Activated CD8-positive, alpha-beta memory T cell treated with anti-CD3 and anti-CD28 coated beads, Interleukin-2, amount 50 U/mL, for 48 hours (primary cell): ENCODE measurements around the gene DNAJC4.

ENCODE experiments used
- DNase-seq: peaks from one replicate; pipeline ENCODE4 v3.0.0-alpha.2; 2020

Gene DNAJC4

DNA sequence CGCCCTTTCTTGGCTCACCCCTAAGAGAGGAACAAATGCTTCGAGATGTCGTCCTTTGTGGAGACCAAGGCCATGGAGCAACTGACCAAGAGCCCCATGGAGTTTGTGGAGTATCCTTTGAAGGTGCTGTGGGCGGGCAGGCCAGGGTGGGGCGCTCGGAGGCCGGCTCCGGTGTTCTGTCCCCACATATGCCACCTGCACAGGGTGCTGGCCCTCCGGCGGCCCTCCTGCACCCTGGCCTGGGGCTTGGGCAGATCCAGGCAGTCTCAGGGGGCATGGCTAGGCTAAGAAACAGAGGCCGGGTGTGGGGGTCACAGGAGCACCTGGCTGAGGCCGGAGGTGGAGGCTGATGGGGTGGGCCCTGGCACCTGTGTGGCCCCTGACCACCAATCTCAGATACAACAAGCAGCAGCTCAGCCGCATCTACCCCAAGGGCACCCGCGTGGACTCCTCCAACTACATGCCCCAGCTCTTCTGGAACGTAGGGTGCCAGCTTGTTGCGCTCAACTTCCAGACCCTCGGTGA is 31.3 kb downstream of the DNAJC4 start:
- DNase-seq, result no peak

DNA sequence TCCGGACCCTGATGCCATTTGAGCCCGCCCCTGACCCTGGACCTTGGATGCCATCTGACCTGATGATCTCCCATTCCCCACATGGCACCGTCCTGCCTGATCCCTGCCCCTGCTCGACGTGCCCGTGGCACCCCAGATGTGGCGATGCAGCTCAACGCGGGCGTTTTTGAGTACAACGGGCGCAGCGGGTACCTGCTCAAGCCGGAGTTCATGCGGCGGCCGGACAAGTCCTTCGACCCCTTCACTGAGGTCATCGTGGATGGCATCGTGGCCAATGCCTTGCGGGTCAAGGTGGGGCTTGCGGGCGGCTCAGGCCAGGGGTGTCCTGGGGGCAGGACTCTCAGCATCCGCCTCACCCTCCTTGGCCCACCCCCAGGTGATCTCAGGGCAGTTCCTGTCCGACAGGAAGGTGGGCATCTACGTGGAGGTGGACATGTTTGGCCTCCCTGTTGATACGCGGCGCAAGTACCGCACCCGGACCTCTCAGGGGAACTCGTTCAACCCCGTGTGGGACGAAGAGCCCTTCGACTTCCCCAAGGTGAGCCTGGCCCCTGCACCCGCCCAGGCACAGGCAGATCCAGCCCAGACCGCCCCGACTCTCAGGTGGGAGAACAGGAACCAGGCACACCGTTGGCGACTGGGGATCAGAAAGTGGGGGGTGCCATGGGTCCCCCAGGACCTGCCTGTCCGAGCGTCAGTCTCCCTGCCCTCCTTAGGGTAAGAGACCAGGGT is 32.1 kb downstream of the DNAJC4 start:
- DNase-seq, result no peak

DNA sequence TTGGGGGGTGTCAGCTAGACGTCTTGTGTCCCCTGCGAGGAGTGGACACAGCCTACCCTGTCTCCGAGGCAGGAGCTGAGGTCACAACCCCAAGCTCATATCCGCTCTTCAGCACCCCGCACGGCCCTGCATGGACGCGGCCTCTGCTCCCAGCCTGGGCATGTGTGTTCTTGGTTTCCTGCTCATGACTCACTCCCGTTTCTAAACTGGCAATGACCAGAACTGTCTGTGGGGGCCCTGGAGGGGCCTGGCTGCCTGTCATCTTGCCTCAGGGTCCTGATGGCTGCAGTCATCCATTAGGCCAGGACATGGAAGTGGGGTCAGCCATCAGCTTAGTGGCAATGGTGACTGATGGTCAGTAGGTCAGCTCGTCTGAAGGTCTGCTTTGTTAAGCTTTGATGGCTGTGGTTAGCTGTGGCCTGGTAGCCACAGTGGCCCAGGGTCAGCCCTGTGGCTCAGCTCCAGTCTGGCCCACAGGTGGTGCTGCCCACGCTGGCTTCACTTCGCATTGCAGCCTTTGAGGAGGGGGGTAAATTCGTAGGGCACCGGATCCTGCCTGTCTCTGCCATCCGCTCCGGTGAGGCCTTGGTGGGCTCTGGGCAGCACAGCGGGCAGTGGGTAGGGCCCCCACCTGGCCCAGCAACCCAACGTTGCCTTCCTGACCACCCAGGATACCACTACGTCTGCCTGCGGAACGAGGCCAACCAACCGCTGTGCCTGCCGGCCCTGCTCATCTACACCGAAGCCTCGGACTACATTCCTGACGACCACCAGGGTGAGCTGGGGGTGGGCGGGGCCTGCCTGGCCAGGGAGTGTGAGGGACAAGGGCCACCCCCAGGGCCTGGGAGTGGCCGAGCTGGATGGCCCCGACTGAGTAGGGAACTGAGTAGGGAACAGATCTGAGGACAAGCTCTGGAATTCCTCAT is 32.9 kb downstream of the DNAJC4 start:
- no peak for DNase-seq

DNA sequence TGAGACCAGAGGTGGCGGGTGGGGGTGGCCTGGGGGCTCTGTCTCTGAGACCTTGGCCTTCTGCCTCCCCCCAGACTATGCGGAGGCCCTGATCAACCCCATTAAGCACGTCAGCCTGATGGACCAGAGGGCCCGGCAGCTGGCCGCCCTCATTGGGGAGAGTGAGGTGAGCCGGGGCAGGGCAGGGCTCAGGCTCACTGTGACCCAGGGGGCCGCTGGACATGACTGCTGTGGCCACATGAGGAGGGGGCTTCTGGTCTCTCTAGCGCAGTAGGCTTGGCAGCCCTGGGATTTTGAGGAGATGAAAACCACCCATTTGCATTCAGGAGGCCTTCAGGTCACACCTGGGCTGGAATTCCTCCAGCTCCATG is 33.6 kb downstream of the DNAJC4 start:
- DNase-seq, result no peak

DNA sequence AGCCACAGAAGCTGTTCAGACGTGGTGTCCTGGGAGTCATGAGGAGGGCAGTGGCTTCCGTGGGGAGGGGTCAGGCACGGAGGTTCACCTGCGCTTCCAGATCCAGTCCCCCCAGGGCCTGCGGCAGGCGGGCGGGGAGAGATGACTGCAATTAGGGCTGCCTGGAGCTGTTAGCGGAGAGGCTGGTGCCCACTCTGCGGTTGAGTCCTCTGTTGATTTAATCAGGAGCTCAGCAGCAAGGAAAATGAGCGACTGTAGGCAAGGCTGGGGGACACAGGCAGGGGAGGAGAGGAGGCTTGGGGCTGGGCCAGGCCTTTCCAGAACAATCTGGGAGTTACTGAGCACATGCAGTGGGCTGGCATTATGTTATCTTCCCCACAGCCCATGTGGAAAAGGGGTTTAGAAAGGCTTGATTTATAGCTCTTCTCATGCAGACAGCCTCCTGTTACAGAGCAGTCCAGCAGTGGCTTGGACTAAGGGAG is 34.1 kb downstream of the DNAJC4 start:
- DNase-seq, result no peak

DNA sequence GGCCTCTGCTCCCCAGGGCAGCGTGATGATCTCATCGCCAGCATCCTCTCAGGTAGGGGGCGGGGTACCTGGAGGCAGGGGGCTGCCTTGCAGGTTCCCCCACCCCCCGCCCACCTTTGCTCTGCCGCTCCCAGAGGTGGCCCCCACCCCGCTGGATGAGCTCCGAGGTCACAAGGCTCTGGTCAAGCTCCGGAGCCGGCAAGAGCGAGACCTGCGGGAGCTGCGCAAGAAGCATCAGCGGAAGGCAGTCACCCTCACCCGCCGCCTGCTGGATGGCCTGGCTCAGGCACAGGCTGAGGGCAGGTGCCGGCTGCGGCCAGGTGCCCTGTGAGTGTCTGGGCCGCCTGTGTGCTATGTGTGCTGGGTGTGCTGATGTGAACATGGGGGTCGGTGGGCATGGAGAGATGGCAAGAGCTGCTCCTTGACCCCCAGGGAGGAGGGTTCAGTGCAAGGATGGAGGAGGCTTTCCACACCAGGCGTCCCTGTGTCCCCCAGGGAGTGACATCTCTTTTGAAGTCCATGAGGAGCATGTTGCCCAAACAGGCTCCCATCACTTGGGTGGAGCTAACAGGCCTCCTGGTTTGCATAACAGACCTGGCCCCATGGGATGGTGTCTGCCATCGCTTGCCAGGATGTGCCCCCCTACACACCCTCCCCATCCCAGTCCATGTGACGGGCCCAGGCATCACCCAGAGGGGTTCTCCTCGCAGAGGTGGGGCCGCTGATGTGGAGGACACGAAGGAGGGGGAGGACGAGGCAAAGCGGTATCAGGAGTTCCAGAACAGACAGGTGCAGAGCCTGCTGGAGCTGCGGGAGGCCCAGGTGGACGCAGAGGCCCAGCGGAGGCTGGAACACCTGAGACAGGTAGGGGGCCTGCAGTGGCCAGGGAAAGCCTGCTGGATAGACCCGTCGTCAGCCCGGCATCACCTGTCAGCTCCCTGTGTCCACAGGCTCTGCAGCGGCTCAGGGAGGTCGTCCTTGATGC is 35.1 kb downstream of the DNAJC4 start:
- DNase-seq, result no peak

DNA sequence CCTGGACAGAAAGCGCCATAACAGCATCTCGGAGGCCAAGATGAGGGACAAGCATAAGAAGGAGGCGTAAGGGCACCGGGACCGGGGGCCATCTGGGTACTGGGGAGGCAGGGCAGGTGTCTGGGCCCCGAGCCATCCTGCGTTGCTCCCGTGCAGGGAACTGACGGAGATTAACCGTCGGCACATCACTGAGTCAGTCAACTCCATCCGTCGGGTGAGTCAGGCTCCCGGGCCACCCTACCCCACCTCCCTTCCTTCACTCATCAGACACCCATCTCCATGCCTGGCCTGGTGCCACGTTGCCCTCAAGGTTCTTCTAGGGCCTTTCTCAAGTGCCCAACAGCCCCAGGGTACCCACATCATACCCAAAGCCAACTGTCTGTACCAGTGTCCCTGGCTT is 36.0 kb downstream of the DNAJC4 start:
- DNase-seq, result no peak

DNA sequence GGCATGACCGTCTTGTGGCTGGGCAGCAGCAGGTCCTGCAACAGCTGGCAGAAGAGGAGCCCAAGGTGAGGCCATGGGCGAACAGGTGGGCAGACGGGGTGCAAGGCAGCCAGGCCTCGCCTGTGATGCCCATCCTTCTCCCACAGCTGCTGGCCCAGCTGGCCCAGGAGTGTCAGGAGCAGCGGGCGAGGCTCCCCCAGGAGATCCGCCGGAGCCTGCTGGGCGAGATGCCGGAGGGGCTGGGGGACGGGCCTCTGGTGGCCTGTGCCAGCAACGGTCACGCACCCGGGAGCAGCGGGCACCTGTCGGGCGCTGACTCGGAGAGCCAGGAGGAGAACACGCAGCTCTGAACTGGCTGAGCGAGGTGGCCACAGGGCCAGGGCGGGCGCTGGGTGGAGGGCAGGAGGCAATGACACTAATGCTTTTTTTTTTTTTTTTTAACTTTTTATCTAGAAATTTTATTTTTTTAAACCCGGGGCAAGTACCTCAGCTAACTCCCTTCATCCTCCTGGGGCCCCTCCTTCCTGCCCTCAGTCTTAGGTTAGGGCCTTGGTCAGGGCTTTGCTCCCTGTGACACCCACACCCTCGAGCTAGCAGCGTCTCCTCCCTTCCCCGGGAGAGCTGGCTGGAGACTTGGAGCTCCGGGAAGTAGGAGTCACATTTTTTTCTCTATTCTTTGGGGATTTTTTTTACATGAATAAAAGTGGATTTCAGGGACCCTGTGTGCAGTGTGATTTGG is 37.0 kb downstream of the DNAJC4 start:
- no peak for DNase-seq

DNA sequence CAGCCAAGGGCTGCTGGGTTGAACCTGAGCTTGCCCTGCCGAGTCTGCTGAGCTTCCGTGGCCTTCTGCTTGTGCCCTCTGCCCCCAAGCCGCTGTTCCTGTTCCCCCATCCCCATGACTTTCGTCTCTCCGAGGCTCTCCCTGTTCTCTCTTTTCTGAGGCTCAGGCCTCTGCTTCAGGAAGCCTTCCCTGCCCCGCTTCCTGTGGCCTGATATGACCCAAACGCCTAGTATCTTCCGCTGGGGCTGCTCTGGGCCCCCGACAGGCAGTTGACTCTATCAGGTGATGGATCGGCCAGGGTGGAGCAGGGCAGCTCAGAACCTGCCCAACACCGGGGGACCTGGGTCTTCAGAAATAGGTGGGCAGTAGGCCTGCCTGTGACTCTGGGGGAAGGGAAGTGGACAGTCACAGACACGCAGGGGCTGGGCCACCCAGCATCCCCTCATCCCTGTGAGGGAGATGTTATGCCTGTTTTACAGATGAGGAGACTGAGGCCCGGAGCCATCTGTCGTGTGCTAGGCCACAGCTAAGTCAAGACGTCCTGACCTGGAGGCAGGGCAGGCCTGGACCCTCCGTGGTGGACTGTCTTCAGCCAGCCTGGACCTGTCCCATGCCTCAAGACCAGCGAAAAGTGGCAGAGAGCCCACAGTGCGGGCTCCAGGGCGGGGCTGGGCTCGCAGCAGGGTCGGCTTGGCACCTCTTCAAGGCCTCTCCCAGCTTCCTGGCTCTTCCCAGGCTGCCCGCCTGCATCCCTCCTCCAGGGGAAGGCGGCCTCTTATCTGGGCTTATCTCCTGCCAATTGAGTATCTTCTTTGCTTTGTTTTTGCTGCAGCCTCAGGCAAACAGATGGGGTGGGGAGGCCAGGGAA is 37.9 kb downstream of the DNAJC4 start:
- DNase-seq, result no peak

DNA sequence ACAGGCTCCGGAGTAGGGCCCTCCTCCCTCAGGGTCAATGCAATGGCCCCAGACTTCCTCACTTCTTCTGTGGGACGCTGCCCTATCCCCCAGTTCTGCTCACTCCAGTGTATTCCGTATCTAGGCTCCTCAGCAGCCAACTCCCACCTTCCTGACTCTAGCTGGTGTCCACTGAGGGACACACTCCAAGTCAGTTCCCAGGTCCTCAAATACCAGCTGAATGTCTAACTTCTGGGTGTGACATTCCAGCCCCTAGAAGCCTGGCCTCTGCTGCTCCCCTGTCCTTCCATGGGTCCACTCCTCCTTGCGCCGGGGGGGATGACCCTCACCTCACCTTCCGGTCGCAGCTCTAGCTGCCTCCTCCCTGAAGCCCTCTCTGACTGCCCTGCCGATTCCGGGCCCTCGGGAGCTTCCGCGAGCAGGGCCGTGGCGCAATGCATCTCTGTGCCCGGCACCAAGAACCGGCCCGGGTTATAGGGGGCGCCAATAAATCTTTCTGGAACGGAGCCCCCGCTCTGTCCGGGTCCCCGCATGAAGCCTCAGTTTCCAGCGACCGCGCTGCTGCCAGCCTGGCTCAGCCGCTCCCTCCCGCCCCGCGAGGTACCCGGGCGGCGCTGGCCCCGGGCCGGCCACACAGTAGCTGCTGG is 38.7 kb downstream of the DNAJC4 start:
- peak; percentile 84 for DNase-seq

DNA sequence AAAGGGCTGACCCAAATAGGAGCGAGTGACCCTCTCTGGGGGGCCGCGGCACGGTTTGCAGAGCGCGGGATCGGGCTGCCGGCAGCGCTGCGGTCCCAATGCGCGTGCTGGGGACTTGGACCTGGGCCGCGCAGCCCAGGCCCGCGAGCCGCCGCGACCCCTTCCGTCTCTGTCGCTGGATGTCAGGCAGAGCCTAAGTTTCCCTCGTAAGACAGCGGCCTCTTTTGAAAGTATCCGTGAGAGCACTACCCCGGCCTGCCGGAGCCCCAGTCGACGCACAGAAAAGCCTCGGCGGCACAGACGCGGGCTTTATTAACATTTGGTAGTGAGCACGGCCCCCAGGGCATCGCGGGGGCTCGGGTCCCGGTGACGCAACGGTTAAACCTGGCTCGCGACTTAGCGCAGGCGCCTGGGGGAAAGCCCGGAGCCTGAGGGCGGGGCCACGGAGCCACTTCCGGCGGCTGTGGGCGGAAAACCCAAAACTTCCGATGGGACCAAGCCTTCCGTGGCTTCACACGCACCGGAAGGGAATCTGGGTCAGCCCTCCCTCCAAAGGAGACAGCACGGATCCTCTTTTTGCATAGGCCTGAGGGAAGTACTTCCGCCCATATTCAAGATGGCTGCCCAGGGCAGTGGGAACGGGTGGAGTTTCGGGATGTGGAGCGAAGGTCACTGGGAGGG is 39.3 kb downstream of the DNAJC4 start:
- peak; percentile 98 for DNase-seq

DNA sequence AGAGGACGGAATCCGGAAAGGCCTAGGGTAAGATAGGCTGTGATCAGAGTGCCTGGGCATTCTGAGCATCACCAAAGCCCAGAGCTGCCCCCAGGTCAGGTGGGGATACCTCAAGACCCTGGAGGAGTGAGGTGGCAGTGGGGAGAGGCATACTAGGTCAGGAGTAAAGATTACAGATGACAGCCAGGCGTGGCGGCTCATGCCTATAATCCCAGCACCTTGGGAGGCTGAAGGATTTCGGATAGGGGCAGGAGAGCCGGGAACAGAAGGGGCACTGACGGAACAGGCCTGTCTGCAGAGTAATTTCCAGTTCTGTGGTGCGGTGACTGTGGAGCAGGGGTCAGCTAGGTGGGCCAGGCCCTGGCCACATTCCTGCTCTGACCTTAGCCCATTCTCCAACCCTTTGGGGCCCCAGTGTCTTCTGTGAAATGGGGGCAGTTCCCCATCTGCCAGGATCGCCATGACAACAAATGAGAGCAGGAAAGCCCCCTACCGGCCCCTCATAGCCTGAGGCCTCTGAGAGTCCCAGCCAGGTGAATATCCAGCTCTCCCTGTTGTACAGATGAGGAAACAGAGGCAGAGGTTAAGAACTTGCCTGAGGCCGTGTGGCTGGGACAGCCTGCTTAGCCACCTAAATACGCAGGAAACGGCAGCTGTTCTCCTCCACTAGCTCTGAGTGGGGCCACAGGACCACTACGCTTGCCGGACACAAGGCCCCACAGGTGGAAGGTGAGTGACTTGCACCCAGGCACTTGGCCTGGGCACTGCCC is 44.9 kb downstream of the DNAJC4 start:
- no peak for DNase-seq

DNA sequence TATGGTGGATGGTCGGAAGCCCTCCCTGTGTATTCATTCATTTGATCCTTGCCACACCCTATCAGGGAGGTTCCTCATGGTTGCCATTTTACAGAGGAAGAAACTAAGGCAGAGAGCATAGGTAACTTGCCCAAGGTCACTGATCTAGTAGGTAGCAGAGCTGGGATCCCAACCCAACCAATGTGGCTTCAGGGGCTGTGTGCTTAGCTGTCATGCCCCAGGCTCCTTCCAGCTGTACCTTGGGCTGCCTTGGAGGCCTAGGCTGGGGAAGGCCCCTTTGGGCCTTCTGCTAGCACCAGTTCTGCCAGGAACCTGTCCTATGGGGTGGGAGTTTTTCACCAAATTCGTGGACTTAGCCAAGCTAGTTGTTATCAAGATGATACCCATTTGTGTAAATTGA is 45.5 kb downstream of the DNAJC4 start:
- DNase-seq, result no peak

DNA sequence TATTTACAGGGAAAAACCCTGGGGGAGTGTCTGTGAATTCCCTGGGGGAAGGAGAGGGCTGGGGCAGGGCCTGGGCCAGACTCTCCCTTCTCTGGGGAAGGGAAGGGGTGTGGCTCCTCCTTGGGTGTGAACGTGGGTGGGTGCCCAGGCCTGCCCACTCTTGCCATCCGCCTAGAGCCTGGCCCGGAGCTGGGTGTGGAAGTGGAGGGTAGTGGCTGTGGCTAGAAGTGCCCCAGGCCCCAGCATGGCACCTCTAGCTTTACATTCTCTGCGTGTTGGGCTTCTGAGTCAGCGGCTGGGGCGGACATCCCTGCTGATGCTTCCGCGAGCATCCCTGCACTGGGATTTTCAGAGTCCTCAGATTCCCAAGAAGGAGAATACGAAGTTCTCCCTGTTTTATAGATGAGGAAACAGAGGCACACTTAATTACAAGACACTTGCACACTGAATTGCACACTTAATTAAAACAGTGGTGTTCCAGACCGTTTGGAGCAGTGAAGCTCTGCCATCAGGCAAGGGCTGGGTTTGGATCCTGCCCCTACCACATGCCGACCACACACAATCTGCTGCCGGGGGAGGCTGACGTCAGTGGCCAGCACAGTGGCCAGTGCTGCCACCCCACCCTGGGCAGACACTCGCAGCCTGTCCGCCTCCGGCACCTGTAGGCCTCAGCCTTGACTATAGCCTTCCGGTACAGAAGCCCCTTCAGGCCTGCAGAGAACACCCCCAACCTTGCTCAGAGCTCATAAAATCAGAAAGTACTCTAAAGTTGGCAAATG is 46.5 kb downstream of the DNAJC4 start:
- no peak for DNase-seq

DNA sequence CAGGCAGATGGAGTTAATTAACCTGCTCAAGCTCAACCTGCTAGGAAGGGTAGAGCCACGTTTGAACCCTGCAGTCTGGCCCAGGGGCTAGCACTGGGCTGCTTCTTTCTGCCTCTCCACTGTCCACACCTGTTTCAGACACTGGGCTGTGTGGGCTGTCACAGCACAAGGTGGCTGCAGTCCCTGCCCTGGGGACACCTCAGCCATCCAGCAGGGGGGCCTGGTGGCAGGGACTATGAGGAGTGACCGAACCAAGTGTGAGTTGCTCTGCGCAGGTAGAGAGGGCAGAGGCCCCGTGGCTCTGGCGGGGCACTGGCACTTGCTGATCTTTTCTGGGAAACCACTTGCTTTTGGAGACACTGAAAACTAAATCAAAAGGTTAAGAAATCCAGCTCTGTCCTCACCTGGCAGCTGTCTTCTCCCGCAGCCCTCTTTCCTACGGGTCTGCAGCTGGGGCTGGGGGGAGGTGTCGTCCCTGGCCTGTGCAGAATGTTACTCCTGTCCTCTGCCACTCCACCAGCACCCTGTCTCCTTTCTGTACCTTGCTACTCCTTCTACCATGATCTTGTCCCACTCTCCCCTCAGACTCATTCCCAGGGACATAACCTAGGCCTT is 48.3 kb downstream of the DNAJC4 start:
- DNase-seq, result no peak

DNA sequence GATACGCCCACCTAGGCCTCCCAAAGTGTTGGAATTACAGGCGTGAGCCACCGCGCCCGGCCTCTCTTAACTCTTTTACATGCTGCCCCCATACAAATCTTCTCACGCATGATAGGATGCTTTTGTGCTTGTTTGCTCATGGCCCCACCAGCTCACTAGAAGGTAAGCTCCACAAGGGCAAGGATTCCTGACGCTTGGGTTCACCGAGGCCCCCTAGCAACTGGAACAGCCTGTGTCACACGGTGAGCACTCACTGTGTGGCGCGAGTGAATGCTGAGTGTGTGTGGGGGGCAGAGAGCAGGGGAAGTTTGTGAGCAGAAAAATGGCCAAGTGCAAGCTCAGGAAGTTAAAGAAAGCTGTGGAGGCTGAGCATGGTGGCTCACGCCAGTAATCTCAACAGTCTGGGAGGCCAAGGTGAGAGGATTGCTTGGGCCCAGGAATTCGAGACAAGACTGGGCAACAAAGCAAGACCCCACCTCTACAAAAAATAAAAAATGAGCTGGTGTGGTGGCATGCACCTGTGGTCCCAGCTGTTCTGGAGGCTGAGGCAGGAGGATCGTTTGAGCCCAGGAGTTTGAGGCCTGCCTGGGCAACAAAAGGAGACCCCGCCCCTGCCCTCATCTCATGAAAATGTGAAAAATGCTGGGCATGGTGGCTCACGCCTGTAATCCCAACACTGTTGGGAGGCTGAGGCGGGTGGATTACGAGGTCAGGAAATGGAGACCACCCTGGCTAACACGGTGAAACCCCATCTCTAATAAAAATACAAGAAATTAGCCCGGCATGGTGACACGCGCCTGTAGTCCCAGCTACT is 51.8 kb downstream of the DNAJC4 start:
- DNase-seq, result no peak

DNA sequence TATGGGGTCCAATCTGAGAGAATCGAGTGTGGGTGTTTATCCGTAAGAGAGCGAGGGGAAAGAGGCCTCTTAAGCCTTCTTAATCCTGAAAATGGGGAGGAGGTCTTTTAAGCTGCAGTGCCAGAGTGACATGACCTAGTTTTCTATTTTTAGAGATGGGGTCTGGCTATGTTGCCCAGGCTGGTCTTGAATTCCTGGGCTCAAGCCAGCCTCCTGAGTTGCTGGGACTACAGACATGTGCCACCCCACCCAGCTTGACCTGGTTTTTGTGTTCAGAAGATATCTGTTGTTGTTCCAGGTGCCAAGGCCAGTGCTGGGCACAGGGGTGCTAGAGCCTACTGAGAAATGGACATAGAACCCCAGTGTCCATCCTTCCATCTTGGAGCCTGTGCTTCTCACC is 52.7 kb downstream of the DNAJC4 start:
- DNase-seq, result no peak
